ENCODE results near the gene ZNF835.
"Not testable (repeated sequence)": the region's sequence is repeated elsewhere in the genome, so short reads cannot be mapped to it uniquely, and the experiment has no call there.

The ZNF835 gene

DNA sequence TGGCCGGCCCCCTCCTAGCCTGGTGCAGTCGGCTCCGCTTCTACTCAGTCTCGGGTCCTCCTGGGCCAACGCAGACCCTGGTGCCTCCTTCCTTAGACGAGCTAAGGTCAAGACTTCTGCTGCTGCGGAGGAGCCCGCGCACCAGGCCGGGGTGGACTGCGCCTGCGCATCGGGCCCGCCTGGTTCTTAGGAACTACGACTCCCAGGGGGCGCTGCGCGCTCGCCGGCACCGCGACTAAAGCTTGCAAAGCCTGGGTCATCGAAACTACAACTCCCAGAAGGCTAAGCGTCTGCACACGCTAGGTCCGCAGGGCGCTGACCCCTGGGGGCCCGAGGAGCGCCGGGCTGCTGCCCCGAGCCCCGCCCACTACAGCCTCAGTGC is at the start of gene ZNF835:
TSS of gene ZNF835 (minus strand) at position 145 of the 382 bp plus-strand sequence. CDS start 6,559 bp downstream, outside the sequence.
- peak; percentile 88 for DNase-seq

DNA sequence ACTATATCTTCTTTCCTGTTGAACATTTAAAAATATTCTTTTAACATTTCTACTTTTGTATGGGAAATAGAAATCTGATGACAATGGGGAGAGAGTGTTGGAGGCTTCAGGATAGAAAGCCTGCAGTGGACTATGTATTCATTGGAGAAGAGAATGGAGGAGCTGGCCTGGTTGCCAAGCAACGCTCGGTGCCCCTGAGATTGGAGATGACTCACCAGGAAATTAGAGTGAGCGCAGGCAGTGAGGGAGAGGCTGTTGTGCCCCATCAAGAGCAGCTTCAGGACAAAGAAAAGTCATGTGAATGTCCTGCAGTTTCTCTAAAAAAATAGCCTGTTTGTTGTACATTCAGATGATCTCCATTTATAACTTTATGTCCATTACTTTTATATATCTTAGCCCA is 48.7 kb upstream of the ZNF835 start:
- no peak for DNase-seq

DNA sequence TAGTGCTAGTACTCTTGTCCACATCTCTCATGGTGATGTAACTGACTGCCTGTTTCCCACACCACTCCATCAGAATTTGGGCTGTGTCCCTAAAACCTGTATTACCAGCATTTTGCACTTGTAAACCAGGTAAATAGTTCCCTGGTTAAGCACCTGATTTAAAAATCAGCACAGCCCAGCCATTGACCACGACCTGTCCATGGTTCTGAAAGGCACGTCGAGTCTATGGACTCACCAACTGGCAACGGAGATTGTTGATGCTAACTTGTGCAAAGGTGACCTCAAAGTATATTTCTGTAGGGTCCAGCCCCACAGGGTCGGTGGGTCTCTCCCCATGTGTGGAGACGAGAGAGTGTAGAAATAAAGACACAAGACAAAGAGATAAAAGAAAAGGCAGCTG is 46.7 kb upstream of the ZNF835 start:
- DNase-seq, result no peak

DNA sequence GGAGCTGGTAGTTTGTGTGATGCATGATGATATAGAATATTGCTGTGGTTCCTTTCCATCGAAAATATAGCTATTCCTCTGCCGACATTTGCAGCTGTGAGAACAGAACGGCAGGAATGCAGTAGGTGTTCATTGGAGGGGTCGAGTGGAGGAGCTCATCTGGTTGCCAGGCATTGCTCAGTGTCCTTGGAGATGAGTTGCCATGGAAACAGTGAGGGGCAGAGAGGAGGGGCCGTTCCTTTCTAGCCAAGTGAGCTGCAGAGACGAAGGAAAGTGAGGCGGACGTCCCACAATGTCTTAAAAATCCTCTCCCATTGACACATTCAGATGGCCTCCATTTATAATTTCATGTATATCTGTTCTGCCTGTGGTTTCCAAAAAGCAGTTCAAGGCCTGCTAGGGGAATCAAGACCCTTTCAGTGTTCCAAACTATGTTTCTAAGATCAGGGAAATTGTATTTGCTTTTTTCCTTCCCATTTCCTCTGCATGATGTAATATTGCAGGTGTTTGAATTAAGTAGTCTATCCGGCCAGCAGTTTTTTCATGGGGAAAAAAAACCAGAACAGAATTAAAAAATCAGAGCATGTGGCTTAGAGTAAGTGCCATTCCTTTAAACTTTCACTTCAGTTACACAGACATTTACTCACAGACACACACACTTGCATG is 41.2 kb upstream of the ZNF835 start:
- DNase-seq, result no peak

DNA sequence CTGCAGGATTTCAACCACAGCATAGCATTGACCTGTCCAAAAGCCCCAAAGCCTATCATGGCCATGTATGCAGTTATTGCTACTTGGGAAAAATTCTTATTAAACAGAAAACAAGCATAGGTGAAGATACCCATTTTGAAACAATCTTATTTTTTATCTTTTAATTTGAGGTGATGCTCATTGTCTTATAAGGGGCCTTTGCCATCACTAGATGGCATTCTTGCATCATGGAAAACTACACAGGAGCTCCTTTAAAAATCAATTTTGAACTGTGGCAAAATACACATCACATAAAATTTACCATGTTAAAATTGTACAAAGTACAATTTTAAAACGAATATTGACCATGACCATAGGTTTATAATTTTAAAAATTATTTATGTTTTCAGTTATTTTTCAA is 38.9 kb upstream of the ZNF835 start:
- DNase-seq, result no peak

DNA sequence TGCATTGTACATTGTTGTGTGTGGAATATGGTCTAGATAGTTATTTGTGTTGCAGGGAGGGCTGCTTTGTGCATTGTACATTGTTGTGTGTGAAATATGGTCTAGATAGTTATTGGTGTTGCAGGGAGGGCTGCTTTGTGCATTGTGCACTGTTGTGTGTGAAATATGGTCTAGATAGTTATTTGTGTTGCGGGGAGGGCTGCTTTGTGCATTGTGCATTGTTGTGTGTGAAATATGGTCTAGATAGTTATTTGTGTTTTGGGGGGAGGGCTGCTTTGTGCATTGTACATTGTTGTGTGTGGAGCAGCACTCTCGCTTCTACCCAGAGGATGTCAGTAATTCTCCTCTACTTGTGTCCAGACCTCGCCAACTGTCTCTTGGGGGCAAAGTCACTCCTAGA is 36.3 kb upstream of the ZNF835 start:
- DNase-seq, result no peak

DNA sequence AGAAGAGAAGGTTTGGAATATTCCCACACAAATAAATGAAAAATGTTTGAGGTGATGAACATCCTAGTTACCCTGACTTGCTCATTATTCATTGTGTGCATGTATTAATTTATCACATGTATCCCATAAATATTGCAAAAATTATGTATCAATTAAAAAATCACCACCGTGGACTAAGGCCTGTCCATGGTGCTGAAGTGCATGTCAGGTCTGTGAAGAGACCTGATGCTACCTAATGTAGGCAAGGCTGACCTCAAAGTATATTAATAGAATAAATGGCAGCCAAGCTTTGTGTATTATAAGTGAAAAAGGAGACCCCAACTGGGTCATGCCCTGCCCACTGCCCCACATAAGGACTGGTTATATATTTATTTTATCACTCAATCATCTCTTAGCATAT is 34.4 kb upstream of the ZNF835 start:
- DNase-seq, result no peak

DNA sequence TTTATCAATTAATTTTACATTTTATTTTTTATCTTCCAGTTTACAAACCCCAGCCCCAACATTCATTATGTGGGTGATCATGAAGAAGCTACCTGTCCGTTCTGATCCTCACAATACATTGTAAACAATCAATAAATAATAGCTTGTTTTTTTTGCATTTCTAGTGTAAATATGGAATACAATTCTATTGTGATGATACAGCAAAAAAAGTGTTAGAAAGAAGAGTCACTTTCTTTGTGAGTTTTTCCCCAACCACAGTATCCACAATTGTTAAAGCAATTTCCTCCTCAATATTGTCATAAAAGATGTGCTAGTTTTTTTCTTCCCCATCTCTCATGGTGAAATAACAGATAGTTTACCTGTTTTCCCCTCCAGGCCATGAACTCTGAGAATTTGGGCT is 30.3 kb upstream of the ZNF835 start:
- no peak for DNase-seq

DNA sequence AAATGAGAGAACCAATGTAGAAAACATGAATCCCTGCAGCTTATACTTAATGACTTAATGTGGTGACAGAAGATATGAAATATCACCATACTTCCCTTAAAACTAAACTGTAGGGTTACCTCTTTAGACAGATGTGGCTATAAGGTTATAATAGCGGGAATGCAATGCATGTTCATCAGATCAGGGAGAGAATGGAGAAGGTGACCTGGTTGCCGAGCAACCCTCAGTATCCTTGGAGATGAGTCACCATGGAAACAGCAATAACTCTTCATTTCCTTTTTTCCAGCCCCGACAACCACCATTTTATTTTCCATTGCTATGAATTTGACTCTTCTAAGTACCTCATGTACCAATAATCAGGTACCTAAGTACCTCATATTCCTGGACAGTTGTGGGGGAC is 28.0 kb upstream of the ZNF835 start:
- DNase-seq, result no peak

DNA sequence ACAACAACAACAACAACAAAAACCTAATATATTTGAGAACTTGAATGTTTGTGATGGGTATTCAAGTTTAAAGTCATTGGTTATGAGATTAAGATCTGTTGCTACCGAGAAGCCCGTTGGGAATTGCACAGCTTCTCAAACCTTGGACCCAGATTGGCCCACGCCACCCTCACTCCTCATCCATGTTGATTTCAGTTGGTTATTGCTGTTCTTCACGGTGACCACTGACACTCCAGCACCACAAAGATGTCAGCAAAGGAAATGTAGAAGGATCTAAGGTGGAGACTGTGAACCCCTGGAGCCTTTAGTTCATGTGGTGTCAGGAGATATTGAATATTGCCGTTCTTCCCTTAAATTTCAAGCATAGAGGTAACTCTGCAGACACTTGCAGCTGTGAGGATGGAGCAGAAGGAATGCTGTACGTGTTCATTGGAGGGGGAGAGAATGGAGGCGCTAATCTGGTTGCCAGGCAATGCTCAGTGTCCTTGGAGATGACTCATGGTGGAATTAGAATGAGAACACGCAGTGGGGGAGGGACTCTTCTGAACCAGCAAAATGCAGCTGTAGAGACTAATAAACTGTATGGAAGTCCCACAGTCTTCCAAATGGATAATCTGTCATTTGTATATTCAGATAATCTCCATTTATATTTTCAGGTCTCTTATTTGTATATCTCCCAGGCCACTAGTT is 20.8 kb upstream of the ZNF835 start:
- DNase-seq, result no peak

DNA sequence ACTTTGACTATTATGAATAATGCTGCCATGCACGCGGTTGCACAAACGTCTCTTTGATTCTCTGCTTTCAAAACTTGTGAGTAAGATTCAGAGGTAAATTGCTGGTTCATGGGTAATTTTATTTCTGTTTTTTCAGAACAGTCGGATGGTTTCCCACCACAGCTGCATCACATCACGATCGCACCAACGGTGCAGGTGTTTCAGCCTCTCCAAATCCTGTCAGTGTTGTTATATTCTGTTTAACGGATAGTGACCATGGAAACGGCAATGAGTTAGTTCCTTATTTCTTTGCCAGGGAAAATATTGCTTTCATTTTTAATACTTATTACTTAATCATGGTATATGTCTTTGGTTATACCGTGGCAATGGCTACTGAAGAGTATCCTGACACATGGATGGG is 19.1 kb upstream of the ZNF835 start:
- no peak for DNase-seq

DNA sequence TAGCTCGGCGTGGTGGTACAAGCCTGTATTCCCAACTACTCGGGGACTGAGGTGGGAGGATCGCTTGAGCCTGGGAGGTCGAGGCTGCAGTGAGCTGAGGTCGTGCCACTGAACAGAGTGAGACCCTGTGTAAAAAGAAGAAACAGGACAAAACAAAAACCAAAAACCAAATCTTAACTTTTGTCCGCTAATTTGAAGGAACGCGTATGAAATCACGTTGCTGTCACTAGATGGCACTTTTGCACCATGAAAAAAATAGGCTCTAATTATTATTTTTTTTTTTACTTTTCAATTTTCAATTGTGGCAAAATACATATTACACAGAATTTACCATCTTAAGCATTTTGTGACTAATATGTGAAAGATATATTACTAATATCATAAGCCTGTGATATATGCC is 17.6 kb upstream of the ZNF835 start:
- no peak for DNase-seq

DNA sequence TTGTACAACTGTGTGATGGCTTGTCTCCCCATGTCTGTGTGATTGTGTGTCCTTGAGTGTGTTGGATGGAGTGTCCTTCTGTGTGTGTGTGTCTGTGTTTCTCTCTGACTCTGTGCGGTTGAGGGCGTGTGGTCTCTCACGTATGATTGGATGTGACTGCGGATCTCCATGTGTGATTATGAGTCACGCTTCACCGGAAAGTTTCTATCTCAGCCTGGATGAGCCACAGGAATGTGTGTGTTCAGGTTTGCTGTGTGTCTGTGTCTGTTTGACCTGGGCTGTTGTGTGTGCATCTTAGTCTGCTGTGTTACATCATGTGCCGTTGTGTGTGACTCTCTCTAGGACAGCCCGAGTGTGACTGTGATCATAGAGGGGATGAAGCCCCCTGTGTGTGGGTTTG is 15.5 kb upstream of the ZNF835 start:
- DNase-seq, result no peak

DNA sequence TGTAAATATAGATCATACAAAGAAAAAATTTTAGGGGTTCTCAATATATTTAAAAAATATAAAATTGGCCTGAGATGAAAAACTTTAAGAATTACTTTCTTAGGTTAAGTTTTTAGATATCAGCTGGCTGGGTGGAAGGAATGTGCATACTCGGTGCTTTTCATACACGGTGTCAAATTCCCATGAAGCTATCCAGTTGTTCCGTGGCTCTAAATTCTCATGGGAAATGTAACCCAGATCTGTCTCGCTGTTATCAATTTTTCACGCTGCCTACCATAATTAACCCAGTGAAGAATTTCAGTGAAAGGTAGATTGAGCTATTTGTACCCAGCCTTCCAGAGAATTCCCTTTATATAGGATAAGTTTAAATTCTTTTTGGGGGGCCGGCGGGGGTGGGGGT is 11.6 kb upstream of the ZNF835 start:
- DNase-seq, result no peak

DNA sequence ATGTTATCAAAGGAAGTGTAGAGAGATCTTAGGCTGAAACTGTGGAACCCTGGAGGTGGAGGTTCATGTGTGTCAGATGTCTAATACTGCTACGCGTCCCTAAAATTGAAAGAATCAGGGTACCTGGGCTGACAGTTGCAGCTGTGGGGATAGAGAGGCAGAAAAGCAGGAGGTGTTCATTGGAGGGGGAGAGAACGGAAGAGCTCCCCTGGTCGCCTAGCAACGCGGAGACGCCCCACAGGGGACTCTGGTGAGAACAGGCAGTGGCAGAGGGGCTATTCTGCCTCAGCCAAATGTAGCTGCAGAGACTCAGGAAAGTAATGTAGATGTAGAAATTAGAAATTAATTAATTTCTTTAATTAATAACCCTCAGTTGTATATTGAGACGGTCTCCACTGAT is 10.1 kb upstream of the ZNF835 start:
- no peak for DNase-seq

DNA sequence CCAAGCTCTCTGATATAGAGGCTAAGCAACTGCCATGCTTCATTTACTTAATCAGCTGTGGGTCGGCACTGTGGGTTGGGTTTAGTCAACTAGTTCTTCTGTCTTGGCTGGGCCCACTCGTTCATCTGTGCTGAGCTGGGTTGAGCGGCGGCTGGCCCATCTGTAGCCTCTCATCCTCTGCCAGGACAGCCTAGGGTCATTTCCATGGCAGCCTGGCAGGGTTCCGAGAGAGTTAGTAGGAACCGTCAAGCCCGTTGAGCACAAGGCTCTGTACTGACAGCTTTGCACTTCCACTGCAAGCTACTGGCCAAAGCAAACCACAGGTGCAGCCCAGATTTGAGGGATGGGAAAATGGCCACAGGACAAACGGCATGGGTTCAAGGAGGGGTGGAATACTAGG is 6.6 kb upstream of the ZNF835 start:
- no peak for DNase-seq

DNA sequence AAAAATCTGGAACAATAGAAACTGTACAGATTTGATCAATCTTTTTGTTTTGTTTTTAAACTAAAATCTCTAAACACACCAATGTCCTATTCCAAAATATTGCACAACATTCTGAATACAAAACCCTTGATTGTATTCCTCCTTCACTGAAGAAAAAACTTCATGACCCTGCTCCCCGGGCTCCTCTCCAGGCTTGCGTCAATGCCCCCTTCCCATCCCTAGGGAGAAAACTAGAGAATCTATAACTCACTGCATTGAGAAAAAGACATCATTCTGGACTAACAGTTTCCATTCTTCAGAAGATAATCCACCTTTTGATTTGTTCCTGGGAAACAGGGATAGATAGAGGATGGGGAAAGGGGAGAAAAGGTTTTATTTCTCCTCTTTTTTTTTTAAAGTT is 1.1 kb upstream of the ZNF835 start:
- DNase-seq, result not testable (repeated sequence)

DNA sequence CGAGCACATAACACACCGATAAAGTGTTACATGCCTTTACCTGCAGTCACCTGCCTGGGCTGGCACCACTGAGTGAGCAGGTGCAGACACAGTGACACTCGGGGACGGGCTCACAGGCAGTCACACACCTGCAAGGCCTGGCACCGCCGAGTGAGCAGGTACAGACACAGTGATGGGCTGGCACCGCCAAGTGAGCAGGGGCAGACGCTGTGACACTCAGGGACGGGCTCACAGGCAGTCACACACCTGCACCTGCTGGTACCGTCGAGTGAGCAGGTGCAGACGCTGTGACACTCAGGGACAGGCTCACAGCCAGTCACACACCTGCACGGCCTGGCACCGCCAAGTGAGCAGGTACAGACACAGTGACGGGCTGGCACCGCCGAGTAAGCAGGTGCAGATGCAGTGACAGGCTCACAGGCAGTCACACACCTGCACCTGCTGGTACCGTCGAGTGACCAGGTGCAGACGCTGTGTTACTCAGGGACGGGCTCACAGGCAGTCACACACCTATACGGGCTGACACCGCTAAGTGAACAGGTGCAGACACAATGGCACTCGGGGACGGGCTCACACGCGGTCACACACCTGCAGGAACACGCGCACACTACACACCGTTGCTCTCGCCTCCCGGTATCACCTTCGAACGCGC is 470 bp downstream of the ZNF835 start:
- no peak for DNase-seq

DNA sequence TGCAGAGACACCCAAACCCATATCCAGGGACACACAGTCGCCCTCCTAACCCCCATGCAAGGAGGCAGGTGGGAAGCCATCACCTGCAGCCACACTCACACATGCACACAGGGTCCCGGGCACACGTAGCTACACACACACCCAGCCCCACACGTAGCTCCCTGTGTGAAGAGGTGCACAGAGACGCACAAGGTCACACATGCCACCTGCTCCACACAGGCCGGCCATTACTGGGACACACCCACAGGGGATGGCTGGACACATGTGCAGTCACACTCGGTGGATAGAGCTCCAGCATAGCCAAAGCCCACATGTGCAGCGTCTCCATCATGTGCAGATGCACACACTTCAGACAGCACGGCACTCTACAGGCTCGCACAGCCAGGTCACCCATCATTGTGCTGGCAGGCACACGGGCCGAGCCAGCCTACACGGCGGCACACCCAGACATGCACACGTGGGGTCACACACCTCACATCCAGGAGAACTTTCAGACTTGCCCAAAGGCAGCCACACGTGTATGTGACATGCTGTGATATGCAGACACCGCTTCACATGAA is 1.1 kb downstream of the ZNF835 start:
- DNase-seq, result no peak

DNA sequence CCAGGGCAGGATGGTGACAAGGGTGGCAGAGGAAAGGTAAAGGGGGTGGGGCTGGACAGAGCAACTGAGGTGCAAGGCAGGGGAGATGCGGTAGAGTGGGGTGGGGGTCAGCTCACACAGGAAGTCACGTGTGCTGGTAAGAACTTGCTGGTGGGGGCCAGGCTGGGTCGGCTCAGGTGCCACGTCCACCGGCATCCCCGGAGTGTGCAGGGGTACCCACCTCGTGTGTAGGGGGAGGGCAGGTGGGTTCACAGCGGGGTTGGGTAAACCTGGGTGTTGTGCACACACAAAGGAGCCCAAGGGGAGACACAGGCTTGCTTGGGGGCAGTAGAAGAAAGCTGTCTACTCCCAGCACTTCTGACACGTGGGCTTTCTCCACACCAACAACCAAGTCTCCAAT is 2.9 kb downstream of the ZNF835 start:
- DNase-seq, result no peak

DNA sequence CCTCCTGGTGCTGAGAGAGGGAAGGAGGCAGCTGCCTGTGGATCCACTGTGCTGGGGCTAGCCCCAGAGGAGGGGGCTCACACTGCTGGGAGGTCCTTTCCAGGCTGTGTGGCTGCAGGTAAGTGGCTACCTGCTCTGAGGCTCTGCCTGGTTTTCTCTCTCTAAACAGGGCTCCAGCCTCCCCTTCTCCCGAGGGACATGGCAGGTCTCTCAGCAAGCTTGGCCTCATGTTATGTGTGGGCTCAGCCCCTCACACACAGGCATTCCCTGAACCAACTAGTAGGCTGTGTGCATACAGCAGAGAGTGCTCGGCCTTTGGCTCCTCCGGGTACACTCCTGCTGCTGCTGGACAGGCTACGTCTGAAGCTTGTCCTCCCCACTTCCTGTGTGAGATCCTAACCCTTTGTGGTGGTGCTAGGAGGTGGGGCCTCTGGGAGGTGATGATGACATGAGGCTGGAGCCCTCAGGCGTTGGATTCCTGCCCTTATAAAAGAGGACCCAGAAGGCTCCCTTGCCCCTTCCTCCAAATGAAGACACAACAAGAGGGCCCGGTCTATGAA is 4.2 kb downstream of the ZNF835 start:
- DNase-seq, result no peak

DNA sequence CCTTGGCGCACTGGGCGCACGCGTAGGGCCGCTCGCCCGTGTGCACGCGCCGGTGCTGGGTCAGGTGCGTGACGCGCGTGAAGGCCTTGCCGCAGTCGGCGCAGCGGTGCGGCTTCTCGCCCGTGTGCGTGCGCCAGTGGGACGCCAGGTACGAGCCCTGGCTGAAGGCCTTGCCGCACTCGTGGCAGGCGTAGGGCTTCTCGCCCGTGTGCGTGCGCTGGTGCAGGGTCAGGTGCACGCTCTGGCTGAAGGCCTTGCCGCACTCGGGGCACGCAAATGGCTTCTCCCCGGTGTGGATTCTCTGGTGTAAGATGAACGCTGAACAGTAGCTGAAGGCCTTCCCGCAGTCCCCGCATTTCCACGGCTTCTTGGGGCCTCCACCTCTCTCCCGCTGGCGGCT is 7.0 kb downstream of the ZNF835 start:
- no peak for DNase-seq

DNA sequence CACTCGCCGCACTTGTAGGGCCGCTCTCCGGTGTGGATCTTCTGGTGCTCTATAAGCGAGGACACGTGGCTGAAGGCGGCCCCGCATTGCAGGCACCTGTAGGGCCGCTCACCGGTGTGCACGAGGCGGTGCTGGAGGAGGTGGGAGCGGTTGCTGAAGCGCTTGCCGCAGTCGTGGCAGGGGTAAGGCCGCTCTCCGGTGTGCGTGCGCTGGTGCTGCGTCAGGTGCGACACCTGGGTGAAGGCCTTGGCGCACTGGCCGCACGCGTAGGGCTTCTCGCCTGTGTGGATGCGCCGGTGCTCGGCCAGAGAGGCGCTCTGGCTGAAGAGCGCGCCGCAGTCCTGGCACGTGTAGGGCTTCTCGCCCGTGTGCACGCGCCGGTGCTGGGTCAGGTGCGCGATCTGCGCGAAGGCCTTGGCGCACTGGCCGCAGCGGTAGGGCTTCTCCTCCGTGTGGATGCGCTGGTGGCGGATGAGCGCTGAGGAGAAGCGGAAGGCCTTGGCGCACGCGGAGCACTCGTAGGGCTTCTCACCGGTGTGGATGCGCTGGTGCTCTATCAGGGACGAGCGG is 7.5 kb downstream of the ZNF835 start:
- no peak for DNase-seq
